Stomach (tissue), 9 donors: ENCODE data around the gene ECE1. TPM values are rescaled to one million over a fixed set of nuclear protein-coding genes. Genes with fewer than 3 reads are reported as not detected.
"Not testable (repeated sequence)": the region's sequence is repeated elsewhere in the genome, so short reads cannot be mapped to it uniquely, and the experiment has no call there.

ENCODE experiments used
- DNase-seq, 2 donors: peaks; one replicate each; pipeline versions ENCODE4 v3.0.0 to v3.0.0-alpha.2; 2013 to 2019
- H3K27ac ChIP-seq, 5 donors: fragments of 200-600 bp in 4 of 5; sonication (generic) in 4 of 5; one replicate each; pipeline ENCODE4 v1.5.1; 2013 to 2019; ENCODE audit warnings: mild to moderate bottlenecking in 1 of 5, moderate library complexity in 1 of 5
- H3K27me3 ChIP-seq, 3 donors: fragments of 200-600 bp; sonication (generic); one replicate each; pipeline ENCODE4 v1.5.1; 2017 to 2019; ENCODE audit warnings: mixed run types in 1 of 3
- H3K36me3 ChIP-seq, 4 donors: fragments of 200-600 bp; sonication (generic); 1 replicate in 3 of 4; 2 replicates in 1 of 4; pipeline ENCODE4 v1.5.1; 2016 to 2019
- H3K4me1 ChIP-seq, 4 donors: fragments of 200-600 bp; sonication (generic); one replicate each; pipeline ENCODE4 v1.5.1; 2016 to 2019
- H3K4me3 ChIP-seq, 4 donors: fragments of 200-600 bp; sonication (generic) in 3 of 4; one replicate each; pipeline ENCODE4 v1.5.1; 2016 to 2019; ENCODE audit warnings: mild to moderate bottlenecking in 1 of 4
- H3K9me3 ChIP-seq, 4 donors: fragments of 200-600 bp; sonication (generic); one replicate each; pipeline ENCODE4 v1.5.1; 2016 to 2019
- CTCF ChIP-seq, 7 experiments: fragments of 450-650 bp in 4 of 7; fragments of 200-600 bp in 3 of 7; sonication (generic) in 3 of 7; IDR thresholded peaks; one replicate each; pipeline ENCODE4 v1.5.1; 2016 to 2019; ENCODE audit warnings: antibody characterized with exemption in 7 of 7, control low read depth in 2 of 7, mild to moderate bottlenecking in 1 of 7
- EP300 ChIP-seq: sonication (generic); formaldehyde crosslinking; IDR thresholded peaks from one replicate; pipeline ENCODE4 v1.6.1; 2017; ENCODE audit warnings: antibody characterized with exemption
- POLR2A ChIP-seq, 4 donors: fragments of 450-650 bp; IDR thresholded peaks; one replicate each; pipeline ENCODE4 v1.6.1; 2016; ENCODE audit warnings: antibody characterized with exemption in 4 of 4, control low read depth in 2 of 4, mild to moderate bottlenecking in 1 of 4, moderate library complexity in 1 of 4
- POLR2AphosphoS5 ChIP-seq, 3 donors: sonication (generic); formaldehyde crosslinking; IDR thresholded peaks; one replicate each; pipeline ENCODE4 v1.6.1; 2016; ENCODE audit warnings: antibody characterized with exemption in 3 of 3
- WGBS, 5 donors: extraction: QIAGEN DNeasy Blood & Tissue Kit in 3 of 5; methylation state at CpG; one replicate each; pipeline versions ENCODE4 v1.1.5 to v1.1.7; 2013 to 2018; 5-methylcytosine and 5-hydroxymethylcytosine counted together
- intact Hi-C: fragments of 100-400 bp; cut with DNase I; formaldehyde crosslinking; loops from one replicate; pipeline ENCODE4 v1.15.1; 2023; ENCODE audit warnings: low total_unique reads
- polyA plus RNA-seq, 3 donors: library from polyadenylated mRNA; stranded (reverse); fragments of 200-250 nt; gene quantifications; one replicate each; pipeline ENCODE4 v1.2.3, GENCODE V29; 2013
- total RNA-seq, 5 donors: library from RNA; depleted of rRNA; stranded (reverse); fragments of >200 nt; gene quantifications; one replicate each; pipeline versions ENCODE4 v1.1.0 to v1.2.3, GENCODE V29; 2014 to 2016
- donor health status: healthy with polysubstance abuse.
- donor health status: Bipolar disorder and iron deficiency.
- donor health status: healthy.

ECE1 gene
- total and polyA plus RNA-seq, 8 donors: 17.6 to 574 (median 42.6) TPM

GRCh38 chr1:21212126-21212525, 78.1 kb downstream of the ECE1 start:
- Histone ChIP-seq H3K36me3 (peaks cover 0 to 2% (median under 1%) of the 10 kb centered on the region in 4 donors), H3K27me3 (no peaks in the 10 kb centered on the region), H3K4me3 (no peak overlapping the region), H3K4me1 (peaks cover 0 to 4% (median 0%) of the 10 kb centered on the region in 4 donors), H3K9me3 (no peaks in the 10 kb centered on the region), H3K27ac (no peak overlapping the region)
- WGBS, 5 donors: 36 to 57% (median 47%) methylated on average over 3 of the region's 3 CpGs
- DNase-seq: no peak
- intact Hi-C loops: no loop called here
- TF ChIP-seq POLR2AphosphoS5 (IDR thresholded peaks at IDR 0.05) (no peak), EP300 (no peak), CTCF (IDR thresholded peaks at IDR 0.05) (no peak), POLR2A (IDR thresholded peaks at IDR 0.05) (no peak)

- intact Hi-C loops, H3K27me3 ChIP-seq, H3K4me3 ChIP-seq, H3K4me1 ChIP-seq, DNase-seq, H3K9me3 ChIP-seq, H3K27ac ChIP-seq, H3K36me3 ChIP-seq: not testable (repeated sequence)
- WGBS, 5 donors: 83 to 87% (median 86%) methylated on average over 6 of the region's 6 CpGs
Observed at GRCh38 chr1:21208137-21208700, 82.0 kb downstream of the ECE1 start.

- no peaks in the 10 kb centered on the region for H3K9me3 ChIP-seq
- WGBS, 5 donors: 71 to 84% (median 74%) methylated on average over 2 of the region's 2 CpGs
- H3K4me1 ChIP-seq: no peaks in the 10 kb centered on the region
- intact Hi-C loops: no loop called here
- no peak for DNase-seq
- no peaks in the 10 kb centered on the region for H3K27me3 ChIP-seq
- H3K36me3 ChIP-seq: no peaks in the 10 kb centered on the region
- TF ChIP-seq POLR2A (IDR thresholded peaks at IDR 0.05): no peak
- TF ChIP-seq CTCF (IDR thresholded peaks at IDR 0.05): no peak
- TF ChIP-seq EP300: no peak
- no peak for TF ChIP-seq POLR2AphosphoS5 (IDR thresholded peaks at IDR 0.05)
- no peak overlapping the region for H3K4me3 ChIP-seq
- H3K27ac ChIP-seq: no peak overlapping the region
Observed at GRCh38 chr1:21206117-21206516, 84.1 kb downstream of the ECE1 start.

- no peaks in the 10 kb centered on the region for H3K4me1 ChIP-seq
- intact Hi-C loops: no loop called here
- H3K27ac ChIP-seq: no peak overlapping the region
- H3K9me3 ChIP-seq: no peaks in the 10 kb centered on the region
- no peaks in the 10 kb centered on the region for H3K27me3 ChIP-seq
- H3K36me3 ChIP-seq: no peaks in the 10 kb centered on the region
- WGBS, 5 donors: 87 to 92% (median 89%) methylated on average over 5 of the region's 5 CpGs
- TF ChIP-seq CTCF (IDR thresholded peaks at IDR 0.05) (no peak), POLR2A (IDR thresholded peaks at IDR 0.05) (no peak), POLR2AphosphoS5 (IDR thresholded peaks at IDR 0.05) (no peak), EP300 (no peak)
- H3K4me3 ChIP-seq: no peak overlapping the region
- DNase-seq: no peak
Observed at GRCh38 chr1:21205416-21205815, 84.8 kb downstream of the ECE1 start.

- TF ChIP-seq POLR2AphosphoS5 (IDR thresholded peaks at IDR 0.05) (no peak), CTCF (IDR thresholded peaks at IDR 0.05) (no peak), POLR2A (IDR thresholded peaks at IDR 0.05) (no peak), EP300 (no peak)
- DNase-seq: no peak
- H3K27me3 ChIP-seq: peaks cover 0 to 10% (median 0%) of the 10 kb centered on the region in 3 donors
- no peak overlapping the region for H3K27ac ChIP-seq
- no peaks in the 10 kb centered on the region for H3K4me1 ChIP-seq
- H3K36me3 ChIP-seq: no peaks in the 10 kb centered on the region
- intact Hi-C loops: no loop called here
- H3K4me3 ChIP-seq: no peak overlapping the region
- 85 to 93% (median 92%) methylated on average over 4 of the region's 4 CpGs for WGBS, 5 donors
- no peaks in the 10 kb centered on the region for H3K9me3 ChIP-seq
Observed at GRCh38 chr1:21201650-21202049, 88.6 kb downstream of the ECE1 start.

GRCh38 chr1:21201238-21201637, 89.0 kb downstream of the ECE1 start:
- H3K36me3 ChIP-seq, H3K9me3 ChIP-seq, H3K27ac ChIP-seq, H3K4me3 ChIP-seq, intact Hi-C loops, H3K4me1 ChIP-seq, DNase-seq: not testable (repeated sequence)
- 94 to 98% (median 97%) methylated on average over 5 of the region's 5 CpGs for WGBS, 5 donors
- H3K27me3 ChIP-seq: peaks cover 0 to 10% (median 0%) of the 10 kb centered on the region in 3 donors
